SK-N-SH (cell line): ENCODE measurements around the gene DMRT1. TPM values are rescaled to one million over a fixed set of nuclear protein-coding genes. Genes with fewer than 3 reads are reported as not detected.
"Not testable (repeated sequence)": the region's sequence is repeated elsewhere in the genome, so short reads cannot be mapped to it uniquely, and the experiment has no call there.

ENCODE experiments used
- CTCF ChIA-PET: fragments of 300-600, 350-600 bp; formaldehyde crosslinking; extraction: SDS; loops from one replicate; lab custom pipeline; 2021; lab: Yijun Ruan, JAX
- POLR2A ChIA-PET: fragments of 350-600 bp; sonication (Branson Sonifier 250); formaldehyde crosslinking; extraction: SDS; loops from one replicate; lab custom pipeline; 2020; ENCODE audit warnings: antibody characterized with exemption, inconsistent platforms; lab: Yijun Ruan, JAX
- DNase-seq: peaks from one replicate; pipeline ENCODE4 v3.0.0; 2012
- H2AFZ ChIP-seq: fragments of 200-600 bp; sonication (generic); 2 replicates; pipeline ENCODE4 v1.8.1; 2016; ENCODE audit warnings: antibody characterized with exemption, mild to moderate bottlenecking, low read depth
- H3F3A ChIP-seq: fragments of 200-600 bp; sonication (generic); replicated peaks from 2 replicates; pipeline ENCODE3; 2016; ENCODE audit warnings: antibody characterized with exemption, mild to moderate bottlenecking; ENCODE audit not compliant: insufficient read depth
- H3K27ac ChIP-seq, 2 experiments: fragments of 200-500 bp in 1 of 2; fragments of 200-600 bp in 1 of 2; sonication (Bioruptor generic) in 1 of 2; sonication (generic), shearing (Covaris generic) in 1 of 2; 2 replicates each; pipeline versions ENCODE4 v1.5.1 to v1.6.1; 2014 to 2016; ENCODE audit warnings: low read depth in 2 of 2, inconsistent platforms in 1 of 2, low read length in 1 of 2, mild to moderate bottlenecking in 1 of 2, mixed read lengths in 1 of 2
- H3K27me3 ChIP-seq: fragments of 200-600 bp; sonication (generic), shearing (Covaris generic); 2 replicates; pipeline ENCODE4 v1.6.1; 2016; ENCODE audit warnings: mixed run types; ENCODE audit not compliant: insufficient read depth
- H3K36me3 ChIP-seq, 2 experiments: fragments of 200-500 bp in 1 of 2; fragments of 200-600 bp in 1 of 2; sonication (Bioruptor generic) in 1 of 2; sonication (generic) in 1 of 2; replicated peaks in 1 of 2; 2 replicates each; pipeline versions ENCODE3 to v1.5.1; 2014 to 2016; ENCODE audit warnings: low read length in 1 of 2, mild to moderate bottlenecking in 1 of 2; ENCODE audit not compliant: insufficient read depth in 2 of 2, control insufficient read depth in 1 of 2
- H3K4me1 ChIP-seq, 2 experiments: fragments of 200-500 bp in 1 of 2; fragments of 200-600 bp in 1 of 2; sonication (Bioruptor generic) in 1 of 2; sonication (generic), shearing (Covaris generic) in 1 of 2; 2 replicates each; pipeline versions ENCODE4 v1.5.1 to v1.6.1; 2014 to 2016; ENCODE audit warnings: low read depth in 1 of 2, low read length in 1 of 2, mixed run types in 1 of 2; ENCODE audit not compliant: insufficient read depth in 2 of 2, control insufficient read depth in 1 of 2
- H3K4me2 ChIP-seq: fragments of 200-600 bp; sonication (generic), shearing (Covaris generic); 2 replicates; pipeline ENCODE4 v1.6.1; 2017; ENCODE audit warnings: mixed run types
- H3K4me3 ChIP-seq, 2 experiments: fragments of 200-500 bp in 1 of 2; fragments of 200-600 bp in 1 of 2; sonication (Bioruptor generic) in 1 of 2; sonication (generic), shearing (Covaris generic) in 1 of 2; 2 replicates each; pipeline versions ENCODE4 v1.5.1 to v1.8.1; 2014 to 2016; ENCODE audit warnings: low read depth in 2 of 2, inconsistent platforms in 1 of 2, low read length in 1 of 2, mild to moderate bottlenecking in 1 of 2, mixed read lengths in 1 of 2, moderate library complexity in 1 of 2
- H3K79me2 ChIP-seq: fragments of 200-600 bp; sonication (generic); 2 replicates; pipeline ENCODE4 v1.8.1; 2017; ENCODE audit warnings: mild to moderate bottlenecking; ENCODE audit not compliant: insufficient read depth
- H3K9ac ChIP-seq: fragments of 200-600 bp; sonication (generic); 2 replicates; pipeline ENCODE4 v1.6.1; 2017; ENCODE audit warnings: mixed run types
- H3K9me2 ChIP-seq: fragments of 200-600 bp; sonication (generic); 2 replicates; pipeline ENCODE4 v1.6.1; 2017; ENCODE audit warnings: mixed run types
- H3K9me3 ChIP-seq: fragments of 200-600 bp; sonication (generic); 2 replicates; pipeline ENCODE4 v1.6.1; 2017; ENCODE audit warnings: mixed run types, mild to moderate bottlenecking, moderate library complexity
- H4K20me1 ChIP-seq: fragments of 200-600 bp; sonication (generic); 2 replicates; pipeline ENCODE4 v1.6.1; 2017; ENCODE audit warnings: mild to moderate bottlenecking, mixed run types; ENCODE audit not compliant: insufficient read depth
- CHD2 ChIP-seq: fragments of 150-350 bp; IDR thresholded peaks from 2 replicates; pipeline ENCODE4 v1.6.1; 2018; ENCODE audit warnings: low read length; ENCODE audit not compliant: partially characterized antibody
- ELF1 ChIP-seq: IDR thresholded peaks from 2 replicates; pipeline ENCODE4 v1.4.0; 2012
- EP300 ChIP-seq, 2 experiments: IDR thresholded peaks; 2 replicates each; pipeline versions ENCODE4 v1.4.0 to v1.6.1; 2012; ENCODE audit warnings: borderline replicate concordance in 1 of 2, low read depth in 1 of 2, low read length in 1 of 2
- EZH2phosphoT487 ChIP-seq: fragments of 200-600 bp; sonication (generic); IDR thresholded peaks from 2 replicates; pipeline ENCODE4 v1.6.1; 2017; ENCODE audit warnings: low read depth, mixed run types, mild to moderate bottlenecking, antibody characterized with exemption, moderate library complexity, borderline replicate concordance
- FOXJ3 ChIP-seq: sonication (generic); formaldehyde crosslinking; IDR thresholded peaks from 2 replicates; pipeline ENCODE4 v1.5.1; 2020; ENCODE audit warnings: mild to moderate bottlenecking, missing genetic modification reagents
- FOXM1 ChIP-seq: IDR thresholded peaks from 2 replicates; pipeline ENCODE4 v1.4.0; 2012; ENCODE audit warnings: low read depth, mild to moderate bottlenecking
- JUND ChIP-seq: IDR thresholded peaks from 2 replicates; pipeline ENCODE4 v1.4.0; 2012
- MEF2A ChIP-seq: IDR thresholded peaks from 2 replicates; pipeline ENCODE4 v1.4.0; 2012; ENCODE audit warnings: low read depth, borderline replicate concordance
- NRF1 ChIP-seq: IDR thresholded peaks from 2 replicates; pipeline ENCODE4 v1.6.1; 2012; ENCODE audit warnings: low read depth, mild to moderate bottlenecking, low read length
- RAD21 ChIP-seq: IDR thresholded peaks from 2 replicates; pipeline ENCODE4 v1.6.1; 2012; ENCODE audit warnings: mild to moderate bottlenecking, low read length
- RCOR1 ChIP-seq: fragments of 150-350 bp; IDR thresholded peaks from 2 replicates; pipeline ENCODE4 v1.6.1; 2017; ENCODE audit warnings: antibody characterized with exemption, low read length
- SIN3A ChIP-seq: IDR thresholded peaks from 2 replicates; pipeline ENCODE4 v1.6.1; 2012; ENCODE audit warnings: low read depth, mild to moderate bottlenecking, low read length, moderate library complexity, borderline replicate concordance
- TCF12 ChIP-seq: IDR thresholded peaks from 2 replicates; pipeline ENCODE4 v1.4.0; 2012
- USF2 ChIP-seq: fragments of 150-350 bp; IDR thresholded peaks from 2 replicates; pipeline ENCODE4 v1.6.1; 2017; ENCODE audit warnings: antibody characterized with exemption, low read length, low read depth, borderline replicate concordance
- WGBS: methylation state at CpG from one replicate; pipeline ENCODE4 v1.1.6; 2017; ENCODE audit warnings: low lambda C conversion rate; 5-methylcytosine and 5-hydroxymethylcytosine counted together
- polyA plus RNA-seq, 3 experiments: library from polyadenylated mRNA; depleted of rRNA; stranded (reverse); fragments of >200 nt; gene quantifications; 2 replicates each; pipeline ENCODE4 v1.2.3, GENCODE V29; 2012
- TF ChIP-seq, protein P1 (sequence below): IDR thresholded peaks from 2 replicates; pipeline ENCODE4; 2012
- TF ChIP-seq, protein P2 (sequence below): fragments of 150-350 bp; IDR thresholded peaks from 2 replicates; pipeline ENCODE4 v1.6.1; 2016; ENCODE audit warnings: mild to moderate bottlenecking, low read depth, low read length

The DMRT1 gene
- polyA plus RNA-seq, 1 of the 3 experiments (the other 2 are of a cell fraction) = not detected

DNA sequence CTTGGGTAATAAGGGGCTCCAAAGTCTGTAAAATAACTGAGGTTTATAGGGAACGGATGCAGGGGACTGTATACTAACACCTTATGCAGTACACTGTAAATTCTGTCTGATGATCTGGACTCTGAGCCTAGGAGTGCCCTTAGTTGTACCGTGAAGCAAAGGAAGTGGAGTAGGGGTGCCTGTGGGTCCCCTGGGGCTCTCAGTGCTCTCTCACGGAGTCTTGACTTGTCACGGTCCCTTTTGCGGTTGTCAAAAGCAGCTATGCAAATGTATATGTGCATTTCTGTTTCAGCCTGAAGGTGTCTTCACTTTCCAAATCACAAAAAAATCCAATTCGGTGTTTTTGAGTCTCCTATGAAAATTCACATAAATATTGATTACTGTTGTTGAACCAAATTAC lies 17.8 kb downstream of the DMRT1 start (continued):
- no peak for TF ChIP-seq CHD2
- TF ChIP-seq, all 33 proteins: peak for 0

GRCh38 chr9:860706-861105 lies 19.2 kb downstream of the DMRT1 start:
- CTCF ChIA-PET = no interaction called here
- peaks cover 30% of the 10 kb centered on the region for H3K27me3 ChIP-seq
- no peak overlapping the region for H3K9ac ChIP-seq
- no peaks in the 10 kb centered on the region for H3K79me2 ChIP-seq
- no peaks in the 10 kb centered on the region for H3K4me1 ChIP-seq
- H3K4me2 ChIP-seq = no peak overlapping the region
- TF ChIP-seq FOXJ3 = no peak
- TF ChIP-seq, protein P1, sequence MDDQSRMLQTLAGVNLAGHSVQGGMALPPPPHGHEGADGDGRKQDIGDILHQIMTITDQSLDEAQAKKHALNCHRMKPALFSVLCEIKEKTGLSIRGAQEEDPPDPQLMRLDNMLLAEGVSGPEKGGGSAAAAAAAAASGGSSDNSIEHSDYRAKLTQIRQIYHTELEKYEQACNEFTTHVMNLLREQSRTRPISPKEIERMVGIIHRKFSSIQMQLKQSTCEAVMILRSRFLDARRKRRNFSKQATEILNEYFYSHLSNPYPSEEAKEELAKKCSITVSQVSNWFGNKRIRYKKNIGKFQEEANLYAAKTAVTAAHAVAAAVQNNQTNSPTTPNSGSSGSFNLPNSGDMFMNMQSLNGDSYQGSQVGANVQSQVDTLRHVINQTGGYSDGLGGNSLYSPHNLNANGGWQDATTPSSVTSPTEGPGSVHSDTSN = no peak
- TF ChIP-seq FOXM1 = no peak
- no peak for TF ChIP-seq NRF1
- TF ChIP-seq EP300 (IDR thresholded peaks at IDR 0.05; ENCODE audit: borderline replicate concordance in 1 of 2, low read depth in 1 of 2, low read length in 1 of 2) = no peak
- TF ChIP-seq, protein P2, sequence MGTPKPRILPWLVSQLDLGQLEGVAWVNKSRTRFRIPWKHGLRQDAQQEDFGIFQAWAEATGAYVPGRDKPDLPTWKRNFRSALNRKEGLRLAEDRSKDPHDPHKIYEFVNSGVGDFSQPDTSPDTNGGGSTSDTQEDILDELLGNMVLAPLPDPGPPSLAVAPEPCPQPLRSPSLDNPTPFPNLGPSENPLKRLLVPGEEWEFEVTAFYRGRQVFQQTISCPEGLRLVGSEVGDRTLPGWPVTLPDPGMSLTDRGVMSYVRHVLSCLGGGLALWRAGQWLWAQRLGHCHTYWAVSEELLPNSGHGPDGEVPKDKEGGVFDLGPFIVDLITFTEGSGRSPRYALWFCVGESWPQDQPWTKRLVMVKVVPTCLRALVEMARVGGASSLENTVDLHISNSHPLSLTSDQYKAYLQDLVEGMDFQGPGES = no peak
- TF ChIP-seq USF2 = no peak
- TF ChIP-seq RAD21 = no peak
- TF ChIP-seq SIN3A = no peak
- TF ChIP-seq EZH2phosphoT487 = no peak
- no peak for TF ChIP-seq CHD2
- no peak for TF ChIP-seq JUND
- TF ChIP-seq TCF12 = no peak
- TF ChIP-seq RCOR1 = no peak
- no peak for TF ChIP-seq ELF1
- no peak for TF ChIP-seq MEF2A
- H3K4me3 ChIP-seq = no peak overlapping the region
- H3K9me2 ChIP-seq = no peaks in the 10 kb centered on the region
- POLR2A ChIA-PET = no interaction called here
- H3K36me3 ChIP-seq = no peaks in the 10 kb centered on the region
- no peaks in the 10 kb centered on the region for H4K20me1 ChIP-seq
- H2AFZ ChIP-seq = no peak overlapping the region
- no peak overlapping the region for H3K27ac ChIP-seq
- 7% methylated on average over 4 of the region's 4 CpGs for WGBS
- no peaks in the 10 kb centered on the region for H3K9me3 ChIP-seq
- H3F3A ChIP-seq = no peaks in the 10 kb centered on the region
- DNase-seq = no peak

DNA sequence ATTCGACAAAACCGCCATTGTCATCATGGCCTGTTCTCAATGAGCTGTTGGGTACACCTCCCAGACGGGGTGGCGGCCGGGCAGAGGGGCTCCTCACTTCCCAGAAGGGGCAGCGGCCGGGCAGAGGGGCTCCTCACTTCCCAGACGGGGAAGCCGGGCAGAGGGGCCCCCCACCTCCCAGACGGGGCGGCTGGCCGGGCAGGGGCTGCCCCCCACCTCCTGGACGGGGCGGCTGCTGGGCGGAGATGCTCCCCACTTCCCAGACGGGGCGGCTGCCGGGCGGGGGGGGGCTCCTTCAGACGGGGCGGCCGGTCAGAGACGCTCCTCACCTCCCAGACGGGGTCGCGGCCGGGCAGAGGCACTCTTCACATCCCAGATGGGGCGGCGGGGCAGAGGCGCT lies 20.0 kb downstream of the DMRT1 start:
- H2AFZ ChIP-seq, H3K4me2 ChIP-seq, H3F3A ChIP-seq, H3K9me2 ChIP-seq, H3K9me3 ChIP-seq, H3K9ac ChIP-seq, H3K36me3 ChIP-seq, H3K27ac ChIP-seq, H3K4me3 ChIP-seq, H3K4me1 ChIP-seq, POLR2A ChIA-PET, H4K20me1 ChIP-seq, H3K79me2 ChIP-seq, CTCF ChIA-PET, DNase-seq: not testable (repeated sequence)
- WGBS = 12% methylated on average over 12 of the region's 30 CpGs
- H3K27me3 ChIP-seq = peaks cover 32% of the 10 kb centered on the region
